ENCODE measurements around the gene BLOC1S6. TPM values are rescaled to one million over a fixed set of nuclear protein-coding genes. Genes with fewer than 3 reads are reported as not detected.

Gene BLOC1S6
- total RNA-seq, 1 experiment from 2014 or later = 40.1 TPM

GRCh38 chr15:45549541-45550220 is 37.5 kb upstream of the BLOC1S6 start:
- no TSS peak for BruUV-seq (replicated peaks)
- no peaks in the 10 kb centered on the region for H3K9me2 ChIP-seq (replicated peaks; ENCODE audit: low read length)
- no peaks in the 10 kb centered on the region for H3K27me3 ChIP-seq (ENCODE audit: low read length)
- ChIA-PET POLR2A (ENCODE audit: unreplicated experiment) (interaction anchor here (0.6 kb wide), 1 partner anchor 62 kb away, joined by 3 read pairs; no protein-coding TSS in a partner anchor), CTCF (interaction anchor here (0.6 kb wide), 1 partner anchor 90 kb away, joined by 4 read pairs; no protein-coding TSS in a partner anchor)
- peak overlapping the region; percentile 69 for H3K4me2 ChIP-seq (ENCODE audit: low read length)
- no peaks in the 10 kb centered on the region for H3K79me2 ChIP-seq (ENCODE audit: low read length)
- peak overlapping the region; percentile 70 for H3K27ac ChIP-seq (ENCODE audit: low read length)
- H3K9me3 ChIP-seq (ENCODE audit: low read length) = no peaks in the 10 kb centered on the region
- H2AFZ ChIP-seq (ENCODE audit: low read length) = no peak overlapping the region
- H3K4me3 ChIP-seq (ENCODE audit: low read length) = 0 out of 2 replicates have a peak overlapping the region, but pooled peaks have one; percentile 3
- H3F3A ChIP-seq (ENCODE audit: low read length, unreplicated experiment) = no peaks in the 10 kb centered on the region
- ATAC-seq = peak; percentile 94
- no peak for TF ChIP-seq EZH2phosphoT487 (IDR thresholded peaks at IDR 0.05; ENCODE audit: borderline replicate concordance, low read length)
- TF ChIP-seq EZH2 (IDR thresholded peaks at IDR 0.05; ENCODE audit: low read length, unreplicated experiment) = no peak
- TF ChIP-seq CTCF (conservative IDR thresholded peaks at IDR 0.05; ENCODE audit: low read depth, low read length) = no peak
- peak; percentile 84 for DNase-seq
- H3K4me1 ChIP-seq (ENCODE audit: insufficient read depth, low read length) = peaks cover 7% of the 10 kb centered on the region
- H3K9ac ChIP-seq (ENCODE audit: low read length) = no peak overlapping the region
- H4K20me1 ChIP-seq (ENCODE audit: low read length) = no peaks in the 10 kb centered on the region
- no peaks in the 10 kb centered on the region for H3K36me3 ChIP-seq (ENCODE audit: low read depth, low read length)
- intact Hi-C loops (cut with micrococcal nuclease) = loop anchor here (1.0 to 5.0 kb wide), 2 partner anchors 38 to 63 kb away; partner anchors contain the start of gene BLOC1S6

GRCh38 chr15:45550436-45550835 is 36.7 kb upstream of the BLOC1S6 start:
- Histone ChIP-seq H3K4me1 (ENCODE audit: insufficient read depth, low read length) (peaks cover 7% of the 10 kb centered on the region), H3K9me2 (replicated peaks; ENCODE audit: low read length) (no peaks in the 10 kb centered on the region), H3K4me2 (ENCODE audit: low read length) (peak overlapping the region; percentile 34; the same call in 1 of the 2 replicates), H4K20me1 (ENCODE audit: low read length) (no peaks in the 10 kb centered on the region), H3K9ac (ENCODE audit: low read length) (no peak overlapping the region), H3K9me3 (ENCODE audit: low read length) (no peaks in the 10 kb centered on the region), H3K79me2 (ENCODE audit: low read length) (no peaks in the 10 kb centered on the region), H3K36me3 (ENCODE audit: low read depth, low read length) (no peaks in the 10 kb centered on the region), H3F3A (ENCODE audit: low read length, unreplicated experiment) (no peaks in the 10 kb centered on the region), H2AFZ (ENCODE audit: low read length) (no peak overlapping the region), H3K4me3 (ENCODE audit: low read length) (no peak overlapping the region), H3K27ac (ENCODE audit: low read length) (peak overlapping the region; percentile 70), H3K27me3 (ENCODE audit: low read length) (no peaks in the 10 kb centered on the region)
- intact Hi-C loops (cut with micrococcal nuclease) = loop anchor here (1.0 to 5.0 kb wide), 2 partner anchors 37 to 62 kb away; partner anchors contain the start of gene BLOC1S6
- ChIA-PET POLR2A (ENCODE audit: unreplicated experiment) (no interaction called here), CTCF (no interaction called here)
- TF ChIP-seq EZH2phosphoT487 (IDR thresholded peaks at IDR 0.05; ENCODE audit: borderline replicate concordance, low read length) (no peak), EZH2 (IDR thresholded peaks at IDR 0.05; ENCODE audit: low read length, unreplicated experiment) (no peak), CTCF (conservative IDR thresholded peaks at IDR 0.05; ENCODE audit: low read depth, low read length) (no peak)
- peak; percentile 61 for ATAC-seq
- no TSS peak for BruUV-seq (replicated peaks)
- DNase-seq = peak; percentile 63

GRCh38 chr15:45551676-45552075 is 35.5 kb upstream of the BLOC1S6 start:
- Histone ChIP-seq H3K79me2 (ENCODE audit: low read length) (no peaks in the 10 kb centered on the region), H3K9me2 (replicated peaks; ENCODE audit: low read length) (no peaks in the 10 kb centered on the region), H2AFZ (ENCODE audit: low read length) (no peak overlapping the region), H3K9me3 (ENCODE audit: low read length) (no peaks in the 10 kb centered on the region), H3K4me2 (ENCODE audit: low read length) (no peak overlapping the region), H3K27me3 (ENCODE audit: low read length) (no peaks in the 10 kb centered on the region), H3F3A (ENCODE audit: low read length, unreplicated experiment) (no peaks in the 10 kb centered on the region), H3K4me3 (ENCODE audit: low read length) (no peak overlapping the region), H3K4me1 (ENCODE audit: insufficient read depth, low read length) (peaks cover 7% of the 10 kb centered on the region), H3K36me3 (ENCODE audit: low read depth, low read length) (no peaks in the 10 kb centered on the region), H4K20me1 (ENCODE audit: low read length) (no peaks in the 10 kb centered on the region), H3K9ac (ENCODE audit: low read length) (no peak overlapping the region), H3K27ac (ENCODE audit: low read length) (no peak overlapping the region)
- intact Hi-C loops (cut with micrococcal nuclease) = loop anchor here (5.0 kb wide), 1 partner anchor 61 kb away; no protein-coding TSS in a partner anchor
- TF ChIP-seq EZH2 (IDR thresholded peaks at IDR 0.05; ENCODE audit: low read length, unreplicated experiment) (no peak), CTCF (conservative IDR thresholded peaks at IDR 0.05; ENCODE audit: low read depth, low read length) (no peak), EZH2phosphoT487 (IDR thresholded peaks at IDR 0.05; ENCODE audit: borderline replicate concordance, low read length) (no peak)
- DNase-seq = no peak
- CTCF ChIA-PET = no interaction called here
- ATAC-seq = no peak
- POLR2A ChIA-PET (ENCODE audit: unreplicated experiment) = no interaction called here
- no TSS peak for BruUV-seq (replicated peaks)

Data from PC-3 (cell line).